Eye (tissue), 1 donor: ENCODE measurements around the gene OTOP3.

ENCODE experiments used
- DNase-seq: peaks from one replicate; pipeline ENCODE4 v3.0.0-alpha.2; 2015

OTOP3 gene

DNA sequence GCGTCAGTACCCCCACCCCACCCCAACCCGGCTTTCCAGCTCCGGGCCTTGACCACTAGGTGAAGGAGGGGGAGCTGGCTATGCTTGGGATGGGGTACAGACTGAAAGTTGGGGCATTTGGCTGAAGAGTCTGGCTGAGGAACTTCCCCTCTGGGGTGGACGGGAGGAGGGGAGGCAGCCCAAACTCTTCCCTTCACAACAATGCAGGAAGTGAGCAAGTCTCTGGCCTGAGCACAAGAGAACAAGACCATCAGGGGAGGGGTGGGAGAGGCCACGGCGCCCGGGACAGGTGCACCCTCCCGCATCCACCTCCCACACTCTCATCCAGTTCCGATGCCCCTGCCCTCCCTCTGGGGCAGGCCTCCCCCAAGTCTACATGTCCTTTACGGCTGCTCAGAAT lies 18.3 kb upstream of the OTOP3 start:
- no peak for DNase-seq

DNA sequence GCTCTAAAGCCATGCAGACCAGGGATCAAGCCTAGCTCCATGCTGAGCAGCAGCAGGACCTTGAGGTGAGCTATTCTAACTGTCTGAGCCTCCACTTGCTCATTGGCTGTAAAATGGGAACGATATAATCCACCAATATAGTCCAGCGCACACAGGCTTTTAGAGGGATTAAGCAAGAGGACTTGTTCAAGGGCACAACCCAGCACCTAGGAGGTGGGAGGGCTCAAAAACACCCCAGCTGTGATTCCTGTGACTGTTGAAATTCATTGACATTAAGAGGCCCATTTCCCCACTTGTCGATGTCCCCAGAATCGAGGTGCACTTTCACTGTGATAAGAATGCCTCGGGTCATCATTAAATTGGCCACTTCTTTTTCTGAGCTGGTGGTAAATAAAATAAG lies 16.8 kb upstream of the OTOP3 start:
- no peak for DNase-seq

DNA sequence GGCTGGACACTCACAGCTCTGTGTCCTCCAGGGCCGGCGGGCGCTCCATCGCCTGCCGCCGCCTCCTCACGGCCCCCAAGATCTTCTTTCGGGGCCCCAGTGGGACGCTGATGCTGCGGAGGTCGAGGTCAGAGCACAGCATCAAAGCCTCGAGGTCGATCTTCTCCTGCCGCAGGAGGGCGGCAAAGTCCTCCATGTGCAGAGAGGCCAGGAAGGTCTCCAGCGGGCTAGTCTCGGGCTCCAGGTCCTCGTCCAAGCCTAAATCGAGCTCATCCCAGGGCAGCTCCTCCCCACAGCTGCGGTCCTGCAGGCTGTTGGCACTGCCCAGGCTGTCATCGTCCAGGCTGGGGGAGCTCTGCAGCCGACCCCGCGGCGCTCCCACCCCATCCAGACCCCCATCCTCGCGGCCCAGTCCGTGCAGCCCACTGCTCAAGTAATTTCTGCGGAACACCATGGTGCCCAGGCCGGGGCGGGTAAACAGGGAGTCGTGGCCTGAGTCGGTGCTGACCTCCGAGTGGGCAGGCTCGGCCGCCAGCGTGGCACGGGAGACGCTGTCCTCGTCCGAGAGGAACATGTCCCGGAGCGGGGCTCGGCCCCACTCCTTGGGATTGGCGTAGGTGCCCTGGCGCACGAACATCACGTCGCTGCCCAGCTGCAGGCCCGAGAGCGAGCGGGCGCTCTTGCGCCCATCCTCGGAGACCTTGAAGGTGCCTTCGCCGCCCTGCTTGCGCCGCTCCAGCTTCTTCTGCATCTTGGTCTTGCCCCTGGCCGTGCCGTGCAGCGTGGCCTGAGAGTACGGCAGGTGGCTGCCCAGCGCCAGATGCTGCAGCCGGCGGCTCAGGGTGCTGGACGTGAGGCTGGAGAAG lies 16.0 kb upstream of the OTOP3 start:
- peak; percentile 56 for DNase-seq

DNA sequence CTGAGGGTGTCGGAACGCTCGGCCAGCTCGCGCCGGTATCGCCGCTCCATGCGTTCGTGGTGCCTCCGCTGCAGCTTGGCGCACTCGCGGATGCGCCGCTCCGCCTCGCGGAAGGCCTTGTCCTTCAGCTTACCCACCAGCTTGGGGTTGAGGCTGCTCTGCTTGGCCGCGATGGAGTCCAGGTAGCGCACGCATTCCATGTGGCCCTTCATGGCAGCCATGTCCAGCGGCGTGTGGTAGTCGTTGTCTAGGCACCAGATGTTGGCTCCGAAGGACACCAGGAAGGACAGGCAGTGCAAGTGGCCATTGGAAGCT lies 15.4 kb upstream of the OTOP3 start:
- no peak for DNase-seq

DNA sequence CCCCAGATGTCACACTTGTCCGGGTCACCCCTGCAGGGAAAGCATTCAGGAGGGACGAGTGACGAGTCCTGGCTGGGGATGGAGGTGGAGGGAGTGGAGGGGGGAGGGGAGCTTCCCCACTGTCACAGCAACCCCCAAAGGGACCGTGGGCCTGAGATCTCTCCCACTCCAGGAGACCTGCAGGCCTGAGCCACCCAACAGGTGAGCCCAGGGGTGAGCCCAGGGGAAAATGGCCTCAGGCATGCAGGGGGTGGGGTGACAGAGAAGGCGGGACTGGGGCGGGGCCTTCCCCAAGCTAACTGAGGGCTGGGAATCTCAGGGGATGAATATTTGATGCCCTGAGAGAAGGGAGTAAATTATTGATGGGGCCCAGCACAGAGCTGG lies 15.1 kb upstream of the OTOP3 start:
- DNase-seq = peak; percentile 71

DNA sequence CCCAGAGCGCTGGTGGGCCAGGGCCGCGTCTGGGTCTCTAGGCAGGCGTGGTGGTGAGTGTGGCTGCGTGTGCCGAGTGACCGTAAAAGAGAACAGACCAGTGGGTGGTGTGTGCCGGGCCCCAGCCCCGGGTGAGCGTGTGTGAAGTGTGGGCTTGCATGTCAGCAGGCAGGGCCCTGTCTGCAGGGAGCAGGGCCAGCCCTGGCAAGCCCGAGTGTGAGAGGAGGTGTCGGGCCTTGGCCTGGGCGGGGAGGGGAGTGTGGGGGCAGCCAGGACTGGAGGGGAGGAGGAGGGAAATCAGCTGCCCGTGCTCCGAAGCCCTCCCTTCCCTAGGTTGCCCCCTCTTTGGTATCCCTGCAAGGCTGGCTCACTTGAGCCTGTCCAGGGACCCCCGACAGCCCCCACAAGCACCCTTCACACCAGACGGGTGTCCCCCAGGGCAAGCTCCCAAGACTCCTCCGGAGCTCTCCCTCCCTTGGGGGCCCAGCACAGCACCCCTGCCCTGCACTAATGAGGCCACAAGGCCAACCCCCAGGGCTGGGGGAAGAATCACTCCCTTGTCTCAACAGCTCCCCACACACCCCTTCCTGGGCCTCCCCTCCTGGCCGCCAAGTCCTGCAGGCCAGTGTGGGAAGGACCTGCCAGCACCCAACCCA lies 14.5 kb upstream of the OTOP3 start:
- DNase-seq = peak; percentile 25

DNA sequence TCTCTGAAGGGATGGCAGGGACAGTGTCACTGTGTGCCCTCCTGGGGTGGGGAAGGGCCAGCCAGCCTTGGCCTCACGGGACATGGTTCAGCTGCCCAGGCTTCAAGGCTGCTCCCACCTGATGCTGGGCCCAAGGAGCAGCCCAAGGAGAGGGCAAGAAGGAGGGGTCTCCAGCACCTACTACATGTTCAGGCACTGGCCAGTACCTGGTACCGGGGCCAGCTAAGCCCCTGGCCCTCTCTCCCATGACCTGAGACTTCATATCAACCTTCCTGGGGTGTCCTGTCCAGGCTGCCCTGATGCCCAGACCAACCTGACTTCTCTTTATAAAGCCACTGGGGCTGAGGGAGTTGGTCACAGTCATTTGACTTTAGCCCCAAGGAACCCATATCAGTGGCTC lies 13.9 kb upstream of the OTOP3 start:
- no peak for DNase-seq

DNA sequence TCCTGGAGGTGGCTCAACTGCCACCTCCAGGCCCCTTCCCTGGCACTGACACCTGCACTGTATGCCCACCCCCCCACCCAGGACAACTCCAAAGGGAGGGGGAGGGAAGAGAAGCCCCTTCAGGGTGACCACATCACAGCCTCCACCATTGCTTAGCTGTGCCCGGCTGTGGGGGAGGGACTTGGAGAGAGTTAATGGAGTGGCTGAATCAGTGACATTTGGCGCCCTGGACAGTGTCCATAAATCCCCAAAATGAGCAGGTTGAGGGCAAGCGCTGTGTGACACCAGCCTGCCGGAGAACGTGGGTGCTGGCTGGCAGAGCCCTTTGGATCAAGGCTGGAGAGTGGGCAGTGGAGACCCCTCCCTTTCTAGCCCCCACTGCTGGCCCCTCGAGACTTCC lies 13.5 kb upstream of the OTOP3 start:
- no peak for DNase-seq

DNA sequence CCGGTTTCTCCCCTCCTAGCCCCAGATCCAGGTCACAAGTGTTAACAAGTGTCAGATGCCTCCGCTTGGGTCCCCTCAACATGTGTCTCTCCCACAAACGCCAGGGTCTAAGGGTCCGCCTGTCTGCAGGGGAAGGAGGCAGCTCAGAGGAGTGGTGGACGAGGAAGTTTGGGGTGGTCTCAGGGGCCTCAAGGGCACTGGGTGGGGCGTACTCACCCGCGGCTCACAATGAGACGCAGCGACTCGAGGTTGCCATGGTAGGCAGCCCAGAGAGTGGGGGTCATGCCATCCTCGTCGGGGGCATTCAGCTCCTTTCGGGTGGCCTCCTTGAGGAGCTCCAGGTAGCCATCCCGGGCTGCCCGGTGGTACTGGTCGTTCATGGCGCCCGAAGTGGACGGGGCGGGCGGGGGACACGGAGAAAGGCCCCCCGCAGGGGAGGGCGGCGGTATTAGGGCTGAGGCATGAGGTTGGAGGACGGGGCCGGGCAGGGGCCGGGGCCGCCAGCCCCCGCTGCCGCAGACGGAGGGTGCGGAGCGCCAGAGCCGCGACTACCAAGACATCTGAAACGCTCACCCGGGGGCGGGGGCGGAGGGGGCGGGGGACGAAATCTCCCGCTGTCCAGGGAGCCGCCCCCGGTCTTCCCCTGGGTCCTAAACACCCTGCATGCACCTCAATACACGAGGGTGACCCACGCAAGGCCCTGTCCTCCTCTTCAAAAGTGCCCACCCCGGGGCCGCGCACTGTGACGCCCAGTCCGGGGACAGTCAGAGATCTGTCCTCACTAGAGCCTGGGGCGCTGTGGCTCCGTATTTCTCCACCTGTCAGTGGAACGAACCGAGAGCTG lies 12.8 kb upstream of the OTOP3 start, which contains the start of gene USH1G:
Gene USH1G, minus strand, starts transcription at position 562 of the 844 bp plus-strand sequence. Its CDS starts 182 bp downstream, at position 380.
- DNase-seq = peak; percentile 23

DNA sequence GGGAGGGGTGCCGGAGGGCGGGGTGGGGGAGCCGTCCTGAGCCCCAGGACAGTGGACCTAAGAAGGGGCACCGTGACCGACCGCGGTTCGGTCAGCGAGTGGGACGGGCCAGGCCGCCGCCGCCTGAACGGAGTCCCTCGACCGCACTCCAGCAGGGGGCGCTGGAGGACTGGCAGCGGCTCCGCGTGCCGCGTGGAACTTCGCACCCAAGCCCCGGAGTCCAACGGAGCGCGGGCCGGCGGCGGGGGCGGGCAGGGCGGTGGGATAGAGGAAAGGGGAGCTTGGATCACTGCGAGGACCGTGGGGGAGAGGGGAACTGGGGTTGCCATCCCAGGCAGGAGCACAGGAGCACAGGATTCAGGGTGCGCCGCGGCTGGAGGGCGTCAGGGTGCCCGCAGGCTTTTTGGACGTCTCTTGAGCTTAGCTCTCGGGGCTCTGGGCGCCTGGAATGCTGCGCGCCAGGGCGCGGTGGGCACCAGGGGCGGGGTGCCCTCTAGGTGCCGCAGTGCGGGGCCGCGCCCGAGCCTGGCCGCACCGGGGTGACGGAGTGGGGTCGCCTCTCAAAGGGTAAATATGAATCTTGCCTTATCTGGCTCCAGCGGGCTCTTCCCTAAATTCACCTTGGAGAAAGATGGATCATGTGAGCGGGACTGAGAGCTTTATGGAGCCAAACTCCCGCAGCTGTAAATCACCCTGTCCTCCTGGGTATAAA lies 12.0 kb upstream of the OTOP3 start:
- peak; percentile 82 for DNase-seq

DNA sequence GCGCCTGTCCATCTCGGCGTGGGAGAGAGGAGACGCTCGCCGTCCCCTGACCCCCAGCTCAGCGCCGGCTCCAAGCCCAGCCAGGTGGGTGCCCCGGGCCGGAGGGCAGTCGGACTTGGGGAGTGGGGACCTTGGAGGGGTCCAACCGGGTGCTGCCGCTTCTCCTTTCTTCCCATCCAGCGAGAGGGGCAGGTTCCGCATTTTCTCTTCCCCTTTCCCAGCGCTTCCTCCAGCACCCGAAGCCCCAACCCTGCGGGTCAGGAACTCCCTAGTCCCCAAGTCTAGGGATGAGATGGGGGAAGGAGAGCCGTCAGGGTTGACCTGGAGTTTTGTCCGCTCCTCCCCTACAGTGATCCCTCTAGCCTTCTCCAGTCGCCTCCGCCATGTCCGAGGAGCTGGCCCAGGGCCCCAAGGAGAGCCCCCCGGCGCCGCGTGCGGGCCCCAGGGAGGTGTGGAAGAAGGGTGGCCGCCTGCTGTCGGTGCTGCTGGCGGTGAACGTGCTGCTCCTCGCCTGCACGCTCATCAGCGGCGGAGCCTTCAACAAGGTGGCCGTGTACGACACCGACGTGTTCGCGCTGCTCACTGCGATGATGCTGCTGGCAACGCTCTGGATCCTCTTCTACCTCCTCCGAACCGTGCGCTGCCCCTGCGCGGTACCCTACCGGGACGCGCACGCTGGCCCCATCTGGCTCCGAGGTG lies 11.3 kb upstream of the OTOP3 start, which contains the start of gene OTOP2:
Gene OTOP2, plus strand, starts transcription at position 24 of the 699 bp plus-strand sequence. Its CDS starts 360 bp downstream, at position 384.
- DNase-seq = peak; percentile 32

DNA sequence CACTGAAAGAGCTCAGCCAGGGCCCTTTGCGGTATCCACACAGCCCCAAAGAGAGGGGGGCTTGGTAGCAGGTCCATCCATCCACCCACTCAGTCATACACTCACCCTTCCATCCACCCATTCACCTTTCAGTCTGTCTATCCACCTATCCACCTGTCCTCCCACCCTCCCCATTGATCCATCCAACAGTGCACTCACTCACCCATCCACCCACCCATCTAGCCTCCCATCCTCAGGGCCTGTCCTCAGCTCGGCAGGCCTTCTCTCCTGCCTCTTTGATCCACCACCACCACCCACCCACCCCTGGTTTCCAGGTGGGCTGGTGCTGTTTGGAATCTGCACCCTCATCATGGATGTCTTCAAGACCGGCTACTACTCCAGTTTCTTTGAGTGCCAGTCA lies 10.5 kb upstream of the OTOP3 start:
- no peak for DNase-seq

DNA sequence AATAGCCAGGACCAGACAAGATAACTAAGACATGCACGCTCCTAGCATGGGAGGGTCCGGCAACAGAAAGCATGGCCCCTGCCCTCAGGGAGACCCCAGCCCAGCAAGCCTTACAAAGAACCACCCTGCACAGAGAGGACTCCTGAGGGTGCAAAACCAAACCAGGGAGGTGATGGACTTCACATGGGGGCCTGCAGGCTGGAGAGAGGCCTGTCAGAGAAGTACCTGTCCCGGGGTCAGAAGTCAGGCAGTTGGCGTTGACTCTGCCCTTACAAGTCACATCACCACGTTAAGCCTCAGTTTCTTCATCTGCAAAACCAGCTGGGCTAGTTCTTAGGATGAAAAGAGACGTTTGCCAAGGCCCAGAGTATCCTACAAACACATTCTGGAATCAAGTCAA lies 6.9 kb upstream of the OTOP3 start:
- no peak for DNase-seq

DNA sequence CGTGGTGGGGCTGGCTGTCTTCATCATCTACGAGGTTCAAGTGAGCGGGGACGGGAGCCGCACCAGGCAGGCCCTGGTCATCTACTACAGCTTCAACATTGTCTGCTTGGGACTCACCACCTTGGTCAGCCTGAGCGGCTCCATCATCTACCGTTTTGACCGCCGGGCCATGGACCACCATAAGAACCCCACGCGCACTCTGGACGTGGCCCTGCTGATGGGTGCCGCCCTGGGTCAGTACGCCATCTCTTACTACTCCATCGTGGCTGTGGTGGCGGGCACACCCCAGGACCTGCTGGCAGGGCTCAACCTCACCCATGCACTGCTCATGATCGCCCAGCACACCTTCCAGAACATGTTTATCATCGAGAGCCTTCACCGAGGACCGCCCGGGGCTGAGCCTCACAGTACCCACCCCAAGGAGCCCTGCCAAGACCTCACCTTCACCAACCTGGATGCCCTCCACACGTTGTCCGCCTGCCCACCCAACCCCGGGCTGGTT lies 5.1 kb upstream of the OTOP3 start:
- no peak for DNase-seq

DNA sequence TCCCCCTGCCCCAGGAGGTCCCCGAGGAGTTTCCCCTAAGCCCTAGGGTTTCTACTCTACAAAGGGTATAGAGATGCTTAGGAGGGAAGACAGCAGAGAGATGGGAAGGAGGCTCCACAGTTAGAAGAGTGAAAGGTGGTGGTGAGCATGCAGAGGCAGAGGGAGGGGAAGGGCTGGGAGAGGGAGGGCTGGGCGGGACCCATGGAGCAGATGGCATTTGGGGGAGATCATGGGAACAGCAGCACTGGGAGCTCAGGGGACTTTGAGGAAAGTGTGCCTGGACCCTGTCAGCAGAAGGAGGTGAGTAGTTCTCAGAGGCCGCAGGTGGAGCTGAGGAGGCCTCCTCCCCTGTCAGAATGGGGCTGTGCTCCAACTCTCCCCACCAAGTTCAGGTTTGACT lies 650 bp upstream of the OTOP3 start:
- DNase-seq = no peak

DNA sequence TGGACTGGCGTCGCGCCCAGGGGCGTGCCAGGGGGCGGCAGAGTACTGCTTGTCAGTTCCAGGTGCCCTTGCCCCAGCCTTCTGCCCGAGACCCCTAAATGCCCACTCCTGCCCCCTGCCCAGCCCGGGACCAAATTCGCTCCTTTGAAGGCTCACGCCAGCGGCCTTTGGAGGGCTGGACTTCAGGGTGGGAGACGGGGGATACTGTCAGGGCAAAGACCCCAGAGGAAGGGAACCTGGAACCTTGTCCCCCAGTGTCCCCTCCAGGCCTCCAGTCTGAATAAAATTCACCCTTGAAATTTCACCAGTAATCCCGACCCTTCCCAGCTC lies 737 bp downstream of the OTOP3 start:
- no peak for DNase-seq

DNA sequence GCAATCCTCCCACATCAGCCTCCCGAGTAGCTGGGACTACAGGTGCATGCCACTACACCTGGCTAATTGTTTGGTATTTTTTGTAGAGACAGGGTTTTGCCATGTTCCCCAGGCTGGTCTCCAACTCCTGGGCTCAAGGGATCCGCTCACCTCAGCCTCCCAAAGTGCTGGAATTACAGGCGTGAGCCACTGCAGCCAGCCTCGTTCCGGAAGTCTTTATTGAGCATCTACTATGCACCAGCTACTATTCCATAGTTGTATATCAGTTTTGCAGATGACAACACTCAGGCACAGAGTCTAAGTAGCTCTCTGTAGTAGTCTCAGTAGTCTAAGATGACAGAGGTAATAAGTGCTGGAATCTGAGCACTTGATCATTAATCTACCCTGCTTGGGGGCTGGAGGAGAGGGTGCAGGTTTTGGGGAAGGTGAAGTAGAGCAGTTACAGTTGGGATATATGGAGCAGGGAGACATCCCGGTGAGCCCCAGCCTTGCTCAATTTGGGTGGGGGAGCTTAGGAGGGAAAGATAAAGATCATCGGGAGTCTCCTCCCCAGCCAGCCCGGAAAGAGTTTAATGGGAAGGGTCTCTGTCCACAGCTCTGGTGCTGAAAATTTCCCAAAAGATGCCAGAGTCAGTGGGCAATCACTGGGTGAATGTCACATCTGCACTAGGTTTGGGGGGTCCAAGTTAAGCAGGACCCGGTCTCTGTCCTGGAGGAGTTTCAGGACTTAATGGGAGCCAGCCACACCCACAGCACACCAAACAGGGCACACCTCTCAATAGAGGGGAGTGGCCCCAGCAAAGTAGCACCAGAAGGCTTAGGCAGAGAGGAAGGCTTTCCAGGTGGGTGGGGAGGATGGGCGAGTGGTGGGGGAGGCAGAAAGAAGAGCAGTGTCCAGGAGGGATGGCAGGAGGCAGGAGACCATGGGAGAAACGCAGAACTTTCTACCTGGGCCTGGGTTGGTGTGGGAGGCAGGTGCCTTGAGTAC lies 1.7 kb downstream of the OTOP3 start:
- DNase-seq = peak; percentile 40

DNA sequence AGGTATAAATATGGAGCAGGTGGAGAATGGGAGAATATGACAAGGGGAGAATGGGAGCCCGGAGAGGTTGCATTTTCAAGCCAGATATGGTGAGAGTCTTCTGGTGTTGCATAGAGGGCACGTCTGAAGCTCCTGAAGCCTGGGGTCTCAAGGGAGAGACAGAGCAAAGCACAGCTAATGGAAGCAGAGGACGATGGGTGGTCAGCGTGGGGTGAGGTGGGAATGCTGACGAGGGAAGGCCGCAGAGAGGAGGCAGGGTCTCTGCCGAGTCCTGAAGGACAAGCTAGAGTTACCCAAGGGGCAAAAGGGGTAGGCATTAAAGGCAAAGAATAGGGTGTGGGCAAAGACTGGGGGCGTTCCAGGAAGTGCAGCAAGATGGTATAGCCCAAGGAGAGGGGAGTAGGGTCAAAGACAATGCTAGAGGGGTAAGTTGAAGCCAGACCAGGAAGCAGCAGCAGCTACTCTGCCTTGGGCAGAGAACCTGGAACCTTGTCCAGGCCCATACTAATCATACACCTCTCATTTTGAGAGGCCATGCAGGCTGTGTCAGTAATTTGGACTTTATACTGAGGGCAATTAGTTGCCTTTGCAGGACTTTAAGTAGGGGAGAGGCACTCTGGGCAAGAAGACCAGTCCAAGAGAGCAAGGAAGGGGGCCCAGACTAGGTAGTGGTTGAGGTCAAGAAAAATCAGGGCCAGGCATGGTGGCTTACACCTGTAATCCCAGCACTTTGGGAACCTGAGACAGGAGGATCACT lies 2.7 kb downstream of the OTOP3 start:
- no peak for DNase-seq

DNA sequence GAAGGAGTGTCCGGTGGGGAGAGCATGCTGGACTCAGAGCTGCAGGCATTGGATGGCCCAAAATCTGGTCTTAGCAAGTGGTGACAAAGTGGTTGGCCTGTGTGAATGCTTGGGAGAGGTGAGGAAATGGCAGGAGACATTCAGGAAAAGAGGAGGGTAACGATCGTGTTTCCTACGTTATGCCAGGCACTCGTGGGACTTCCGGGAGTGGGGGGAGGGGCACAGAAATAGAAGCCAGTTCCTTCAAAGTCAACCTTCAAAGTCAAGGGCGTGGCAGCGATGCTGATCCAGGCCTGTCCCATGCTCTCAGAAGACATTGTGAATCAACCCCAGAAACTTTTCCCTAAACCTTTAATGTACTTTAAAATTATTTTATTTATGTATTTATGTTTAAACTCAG lies 3.8 kb downstream of the OTOP3 start:
- no peak for DNase-seq

DNA sequence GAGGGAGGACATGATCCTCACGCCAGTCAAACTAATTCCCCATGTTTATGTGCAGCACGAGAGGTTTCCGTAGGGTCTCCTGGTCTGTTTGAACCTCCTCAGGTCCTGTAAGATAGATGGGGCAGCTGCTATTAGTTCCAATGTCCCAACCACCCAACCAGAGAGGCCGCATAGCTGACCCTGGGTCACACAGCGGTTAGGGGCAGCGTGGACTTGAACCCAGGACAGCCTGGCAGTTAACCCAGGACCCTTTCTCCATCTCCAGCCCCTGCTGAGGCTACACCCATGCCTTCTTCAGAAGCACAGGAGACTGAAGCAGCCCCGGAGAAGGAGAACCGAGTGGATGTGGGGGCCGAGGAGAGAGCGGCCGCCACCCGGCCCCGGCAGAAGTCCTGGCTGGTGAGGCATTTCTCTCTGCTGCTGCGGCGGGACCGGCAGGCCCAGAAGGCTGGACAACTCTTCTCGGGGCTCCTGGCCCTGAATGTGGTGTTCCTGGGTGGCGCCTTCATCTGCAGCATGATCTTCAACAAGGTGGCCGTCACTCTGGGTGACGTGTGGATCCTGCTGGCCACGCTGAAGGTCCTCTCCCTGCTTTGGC lies 5.5 kb downstream of the OTOP3 start:
- DNase-seq = no peak
